HG02571 (cell line): ENCODE results near the gene SRRM1.
"Not testable (repeated sequence)": the region's sequence is repeated elsewhere in the genome, so short reads cannot be mapped to it uniquely, and the experiment has no call there.

Experiments
- ATAC-seq: cut with Tn5 transposase; IDR thresholded peaks from one replicate; pipeline ENCODE4 v1.9.1; 2021; ENCODE audit warnings: mild to moderate bottlenecking, moderate library complexity; ENCODE audit not compliant: unreplicated experiment

SRRM1 gene

GRCh38 chr1:24641646-24642151 is 1.4 kb upstream of the SRRM1 start:
- ATAC-seq: no peak

GRCh38 chr1:24643363-24644099 is 429 bp downstream of the SRRM1 start:
- ATAC-seq: peak; percentile 28

- ATAC-seq: no peak
Observed at GRCh38 chr1:24644100-24644384, 940 bp downstream of the SRRM1 start.

- ATAC-seq: no peak
Observed at GRCh38 chr1:24648919-24649318, 5.8 kb downstream of the SRRM1 start.

- ATAC-seq: no peak
Observed at GRCh38 chr1:24652382-24652781, 9.3 kb downstream of the SRRM1 start.

- no peak for ATAC-seq
Observed at GRCh38 chr1:24654010-24654409, 10.9 kb downstream of the SRRM1 start.

- no peak for ATAC-seq
Observed at GRCh38 chr1:24656046-24656445, 12.9 kb downstream of the SRRM1 start.

- no peak for ATAC-seq
Observed at GRCh38 chr1:24657781-24658180, 14.7 kb downstream of the SRRM1 start.

- no peak for ATAC-seq
Observed at GRCh38 chr1:24659166-24659904, 16.2 kb downstream of the SRRM1 start.

- ATAC-seq: no peak
Observed at GRCh38 chr1:24659993-24660665, 17.0 kb downstream of the SRRM1 start.

GRCh38 chr1:24664507-24665033 is 21.5 kb downstream of the SRRM1 start:
- ATAC-seq: no peak

GRCh38 chr1:24666794-24667193 is 23.7 kb downstream of the SRRM1 start:
- no peak for ATAC-seq

GRCh38 chr1:24671372-24671771 is 28.3 kb downstream of the SRRM1 start:
- not testable (repeated sequence) for ATAC-seq

- ATAC-seq: not testable (repeated sequence)
Observed at GRCh38 chr1:24672686-24673085, 29.6 kb downstream of the SRRM1 start.

GRCh38 chr1:24673341-24673740 is 30.2 kb downstream of the SRRM1 start:
- ATAC-seq: no peak

GRCh38 chr1:24678421-24678820 is 35.3 kb downstream of the SRRM1 start:
- ATAC-seq: not testable (repeated sequence)

GRCh38 chr1:24679725-24680124 is 36.6 kb downstream of the SRRM1 start:
- no peak for ATAC-seq

GRCh38 chr1:24683713-24684162 is 40.6 kb downstream of the SRRM1 start:
- ATAC-seq: no peak

GRCh38 chr1:24688033-24688432 is 44.9 kb downstream of the SRRM1 start:
- no peak for ATAC-seq

- ATAC-seq: no peak
Observed at GRCh38 chr1:24688621-24689195, 45.6 kb downstream of the SRRM1 start.

GRCh38 chr1:24691051-24691450 is 47.9 kb downstream of the SRRM1 start:
- no peak for ATAC-seq
